T-cell (primary cell): ENCODE results near the gene UBA52. TPM values are rescaled to one million over a fixed set of nuclear protein-coding genes. Genes with fewer than 3 reads are reported as not detected.
A peak's percentile ranks its signal among the peaks of the same experiment; 100 is the strongest.
"Not testable (repeated sequence)": the region's sequence is repeated elsewhere in the genome, so short reads cannot be mapped to it uniquely, and the experiment has no call there.

Source experiments
- ATAC-seq, 4 experiments: fragments of 200-7000 bp in 3 of 4; fragments of 150-1000 bp in 1 of 4; cut with Tn5 transposase; replicated peaks in 1 of 4; 1 replicate in 3 of 4; 2 replicates in 1 of 4; pipeline ENCODE4 v1.10.0; 2021; ENCODE audit warnings: moderate library complexity in 3 of 4, mild to moderate bottlenecking in 2 of 4, moderate number of reproducible peaks in 1 of 4
- CTCF ChIA-PET, 2 donors: fragments of 300-600 bp; sonication (Branson Sonifier 250); formaldehyde crosslinking; loops; one replicate each; lab custom pipeline; 2022; ENCODE audit warnings: antibody characterized with exemption in 2 of 2; lab: Charles Lee
- POLR2A ChIA-PET, 2 donors: fragments of 300-600 bp; sonication (Branson Sonifier 250); formaldehyde crosslinking; loops; one replicate each; lab custom pipeline; 2022; ENCODE audit warnings: antibody characterized with exemption in 2 of 2; lab: Charles Lee
- DNase-seq, 35 experiments: peaks; one replicate each; pipeline versions ENCODE4 v3.0.0 to v3.0.0-alpha.2; 2013 to 2023
- H3K27ac ChIP-seq: one replicate; pipeline ENCODE4 v1.5.1; 2013; ENCODE audit warnings: low read length
- H3K27me3 ChIP-seq, 2 experiments: replicated peaks in 1 of 2; 1 replicate in 1 of 2; 2 replicates in 1 of 2; pipeline versions ENCODE4 v1.6.1 to v1.7.0; 2013; ENCODE audit warnings: low read length in 1 of 2, mixed read lengths in 1 of 2; ENCODE audit not compliant: control insufficient read depth in 2 of 2, insufficient read depth in 2 of 2; ENCODE audit errors: extremely low read depth in 1 of 2
- H3K36me3 ChIP-seq, 2 donors: 1 replicate in 1 of 2; 2 replicates in 1 of 2; pipeline versions ENCODE4 v1.6.1 to v1.7.0; 2013; ENCODE audit warnings: low read length in 1 of 2; ENCODE audit not compliant: control insufficient read depth in 2 of 2, insufficient read depth in 1 of 2; ENCODE audit errors: extremely low read depth in 1 of 2
- H3K4me1 ChIP-seq, 2 experiments: 1 replicate in 1 of 2; 2 replicates in 1 of 2; pipeline versions ENCODE4 v1.6.1 to v1.7.0; 2013; ENCODE audit warnings: low read length in 2 of 2, mixed read lengths in 1 of 2; ENCODE audit not compliant: insufficient read depth in 2 of 2, control insufficient read depth in 1 of 2; ENCODE audit errors: extremely low read depth in 1 of 2
- H3K4me3 ChIP-seq, 2 donors: 1 replicate in 1 of 2; 2 replicates in 1 of 2; pipeline versions ENCODE4 v1.5.1 to v1.7.0; 2013; ENCODE audit warnings: mild to moderate bottlenecking in 2 of 2, low read length in 1 of 2, moderate library complexity in 1 of 2; ENCODE audit not compliant: control insufficient read depth in 1 of 2; ENCODE audit errors: extremely low read depth in 1 of 2
- H3K9me3 ChIP-seq: 2 replicates; pipeline ENCODE4 v1.7.0; 2013
- H3K27ac Mint-ChIP-seq, 2 donors: one replicate each; pipeline ENCODE4 v1.8.0; 2020 to 2021; ENCODE audit warnings: mild to moderate bottlenecking in 2 of 2, mixed read lengths in 2 of 2
- H3K27me3 Mint-ChIP-seq, 2 donors: one replicate each; pipeline ENCODE4 v1.8.0; 2021 to 2022; ENCODE audit warnings: mixed read lengths in 2 of 2
- H3K36me3 Mint-ChIP-seq: one replicate; pipeline ENCODE4 v1.8.0; 2021; ENCODE audit warnings: mixed read lengths
- H3K4me1 Mint-ChIP-seq, 3 donors: one replicate each; pipeline ENCODE4 v1.8.0; 2020 to 2022; ENCODE audit warnings: mixed read lengths in 3 of 3, mild to moderate bottlenecking in 1 of 3
- H3K4me3 Mint-ChIP-seq, 3 donors: one replicate each; pipeline ENCODE4 v1.8.0; 2020 to 2022; ENCODE audit warnings: mild to moderate bottlenecking in 3 of 3, mixed read lengths in 3 of 3, moderate library complexity in 3 of 3
- H3K9me3 Mint-ChIP-seq, 3 donors: one replicate each; pipeline ENCODE4 v1.8.0; 2020 to 2022; ENCODE audit warnings: mixed read lengths in 3 of 3
- whole genome bisulfite sequencing: methylation state at CpG from one replicate; pipeline ENCODE4 v1.1.5; 2013; ENCODE audit warnings: missing lambda C conversion rate; ENCODE audit not compliant: insufficient coverage; 5-methylcytosine and 5-hydroxymethylcytosine counted together
- total RNA-seq, 35 experiments: library from RNA in 6 of 35; stranded (reverse) in 6 of 35; fragments of 120-200 nt in 1 of 35; gene quantifications; one replicate each; pipeline versions ENCODE4 v1.2.1 to v1.2.4 and lab custom pipeline; 2013 to 2026

The UBA52 gene
- total RNA-seq (1,000 to 10,000 TPM; 1,917 to 2,053 (median 1,972) TPM), total RNA-seq (lab: John Stamatoyannopoulos, UW) (529 to 889 (median 676) reads per million in 29 experiments)
- total RNA-seq (2013): 1,856 TPM

DNA sequence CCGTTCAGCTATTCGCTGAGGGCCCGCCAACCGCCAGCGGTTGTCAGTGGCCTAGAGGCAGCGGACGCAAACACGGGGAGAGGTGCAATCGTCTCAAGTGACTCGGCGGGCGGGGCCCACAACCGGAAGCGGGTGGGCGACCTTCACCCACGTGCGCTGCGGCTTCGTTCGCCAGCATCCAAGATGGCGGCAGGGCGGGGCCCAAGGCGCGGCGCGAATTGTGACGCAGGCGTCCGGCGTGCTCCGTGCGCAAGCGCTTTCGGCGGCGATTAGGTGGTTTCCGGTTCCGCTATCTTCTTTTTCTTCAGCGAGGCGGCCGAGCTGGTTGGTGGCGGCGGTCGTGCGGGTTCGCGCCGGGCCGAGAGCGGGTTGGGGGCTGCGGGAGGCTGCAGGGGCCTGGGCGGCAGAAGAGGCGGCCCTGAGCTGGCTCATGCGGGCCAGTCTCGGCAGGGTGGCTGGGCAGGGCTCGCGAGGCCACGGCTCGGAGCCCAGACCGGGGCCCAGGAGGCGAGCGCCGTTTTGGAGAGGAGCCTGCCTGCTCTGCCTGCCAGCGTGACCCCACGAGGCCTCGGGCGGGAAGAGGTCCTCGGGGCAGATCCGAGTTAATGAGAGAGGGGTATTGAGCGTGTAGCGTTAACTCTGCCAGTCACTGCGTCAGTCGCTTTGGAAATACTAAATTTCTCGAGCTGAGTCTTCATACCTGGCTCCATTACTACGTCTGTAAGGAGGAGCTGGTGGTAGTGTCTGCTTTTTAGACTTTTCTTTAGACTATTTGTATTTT, at the start of gene UBA52:
UBA52 (plus strand) TSS at position 294 of the 781 bp plus-strand sequence. CDS start 1,444 bp downstream, outside the sequence.
- Mint-ChIP-seq H3K27me3 (no peaks in the 10 kb centered on the region), H3K27ac (peak within 1 kb of the TSS; percentile 92 to 94), H3K4me3 (peak within 1 kb of the TSS; percentile 85 to 94 (median 93)), H3K4me1 (peaks cover 20 to 23% (median 23%) of the 10 kb centered on the region in 3 donors), H3K9me3 (no peaks in the 10 kb centered on the region), H3K36me3 (peaks cover 30% of the 10 kb centered on the region)
- Histone ChIP-seq H3K27ac (peak within 1 kb of the TSS; percentile 86), H3K4me3 (peak within 1 kb of the TSS; percentile 90 to 96), H3K9me3 (no peaks in the 10 kb centered on the region), H3K4me1 (peaks cover 11 to 27% of the 10 kb centered on the region in 2 experiments), H3K27me3 (no peaks in the 10 kb centered on the region), H3K36me3 (peaks cover 20 to 59% of the 10 kb centered on the region in 2 donors)
- WGBS: under 1% methylated on average over 73 of the region's 75 CpGs
- ChIA-PET POLR2A (interaction anchor here (0.8 to 1.8 kb wide), 4 partner anchors 14 to 51 kb away, joined by 3 to 21 read pairs (median 11); partner anchors contain the start of genes KXD1 (in 2 of the 2) and ELL (in 1 of the 2)), CTCF (interaction anchor here (0.5 to 2.1 kb wide), 10 partner anchors 9 to 348 kb away, joined by 3 to 24 read pairs (median 6); partner anchors contain the start of genes COPE (in 1 of the 2), DDX49 (in 1 of the 2), ELL (in 1 of the 2) and FKBP8 (in 1 of the 2))
- peak; percentile 95 to 100 (median 98) for DNase-seq
- peak; percentile 94 to 96 (median 95) for ATAC-seq

DNA sequence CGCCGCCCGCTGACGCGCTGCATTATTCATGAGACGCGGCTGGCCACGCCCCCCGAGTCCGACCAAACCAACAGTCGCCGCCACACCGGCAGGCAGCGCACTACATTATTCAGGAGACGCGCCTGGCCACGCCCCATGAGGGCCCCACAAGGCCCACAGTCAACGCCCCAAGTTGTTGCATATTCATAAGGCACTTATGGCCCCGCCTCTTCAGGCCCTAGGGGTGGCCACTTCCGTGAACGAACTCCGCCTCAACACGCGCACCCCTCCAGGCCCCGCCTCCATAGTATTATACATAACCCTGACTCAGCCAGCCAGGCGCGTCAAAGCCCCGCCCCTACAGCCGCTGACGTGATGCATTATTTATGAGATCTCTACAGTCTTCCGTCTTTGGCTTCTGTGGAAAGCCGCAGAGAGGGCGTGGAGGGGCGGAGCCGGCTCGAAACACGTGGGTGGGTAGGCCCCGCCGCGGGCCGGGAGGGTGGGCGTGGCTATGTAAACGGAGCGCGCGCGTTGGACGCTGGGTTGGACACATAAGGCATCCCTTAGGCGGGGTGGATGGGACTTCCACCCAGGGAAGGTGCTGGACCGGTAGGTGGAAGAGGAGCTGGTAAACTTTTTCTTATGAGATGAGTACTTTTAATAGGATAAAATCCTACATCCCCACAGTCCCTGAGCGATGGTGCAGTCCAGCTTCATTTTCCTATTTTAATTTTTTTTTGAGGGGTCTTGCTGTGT, 49.4 kb upstream of the UBA52 start:
- H3K27me3 ChIP-seq: no peaks in the 10 kb centered on the region
- no peaks in the 10 kb centered on the region for H3K9me3 ChIP-seq
- H3K27me3 Mint-ChIP-seq: no peaks in the 10 kb centered on the region
- WGBS: under 1% methylated on average over 39 of the region's 51 CpGs
- DNase-seq: peak; percentile 100
- peak; percentile 86 to 89 (median 88) for ATAC-seq
- ChIA-PET POLR2A (interaction anchor here (0.6 to 1.8 kb wide), 6 partner anchors 26 to 1889 kb away, joined by 3 to 21 read pairs (median 3); partner anchors contain the start of genes COPE (in 1 of the 2), DDX49 (in 1 of the 2), JUND (in 1 of the 2) and UBA52 (in 1 of the 2)), CTCF (interaction anchor here in 1 of 2 donors (0.7 to 3.7 kb wide), 8 partner anchors 13 to 308 kb away, joined by 3 to 23 read pairs (median 6); partner anchors contain the start of genes KXD1 and UBA52)
- no peaks in the 10 kb centered on the region for H3K36me3 Mint-ChIP-seq
- peaks cover 6 to 43% of the 10 kb centered on the region in 2 experiments for H3K4me1 ChIP-seq
- H3K4me3 Mint-ChIP-seq: peak overlapping the region; percentile 91 to 95 (median 92)
- peak overlapping the region; percentile 23 to 87 for H3K4me3 ChIP-seq
- H3K27ac Mint-ChIP-seq: peak overlapping the region; percentile 93 to 96
- H3K4me1 Mint-ChIP-seq: peaks cover 15 to 31% (median 25%) of the 10 kb centered on the region in 3 donors
- peak overlapping the region; percentile 89 for H3K27ac ChIP-seq
- H3K9me3 Mint-ChIP-seq: no peaks in the 10 kb centered on the region
- H3K36me3 ChIP-seq: peaks cover 0 to 3% of the 10 kb centered on the region in 2 donors

DNA sequence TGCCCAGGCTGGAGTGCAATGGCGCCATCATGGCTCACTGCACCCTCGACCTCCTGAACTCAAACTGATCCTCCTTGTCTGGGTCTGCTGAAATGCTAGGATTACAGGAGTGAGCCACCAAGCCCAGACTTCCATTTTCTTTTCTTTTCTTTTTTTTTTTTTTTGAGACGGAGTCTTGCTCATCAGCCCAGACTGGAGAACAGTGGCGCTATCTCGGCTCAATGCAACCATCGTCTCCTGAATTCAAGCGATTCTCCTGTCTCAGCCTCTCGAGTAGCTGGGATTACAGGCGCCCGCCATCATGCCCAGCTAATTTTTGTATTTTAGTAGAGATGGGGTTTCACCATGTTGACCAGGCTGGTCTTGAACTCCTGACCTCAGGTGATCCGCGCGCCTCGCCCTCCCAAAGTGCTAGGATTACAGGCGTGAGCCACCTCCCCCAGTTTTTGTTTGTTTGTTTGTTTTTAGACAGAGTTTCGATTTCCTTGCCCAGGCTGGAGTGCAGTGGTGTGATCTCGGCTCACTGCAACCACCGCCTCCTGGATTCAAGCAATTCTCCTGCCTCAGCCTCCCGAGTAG, 48.7 kb upstream of the UBA52 start:
- ATAC-seq, H3K9me3 ChIP-seq, DNase-seq, H3K36me3 ChIP-seq, H3K27me3 ChIP-seq, H3K27me3 Mint-ChIP-seq, H3K36me3 Mint-ChIP-seq, H3K9me3 Mint-ChIP-seq: not testable (repeated sequence)
- CTCF ChIA-PET: interaction anchor here in 1 of 2 donors (0.7 to 1.7 kb wide), 4 partner anchors 34 to 309 kb away, joined by 3 to 11 read pairs (median 6); partner anchors contain the start of genes KXD1 and UBA52
- H3K4me1 Mint-ChIP-seq: peaks cover 15 to 25% (median 21%) of the 10 kb centered on the region in 3 donors
- H3K4me3 Mint-ChIP-seq: peak overlapping the region in 2 of 3 donors; percentile 91 to 95
- 68% methylated on average over 10 of the region's 19 CpGs for WGBS
- peaks cover 6 to 37% of the 10 kb centered on the region in 2 experiments for H3K4me1 ChIP-seq
- POLR2A ChIA-PET: interaction anchor here (0.6 to 1.8 kb wide), 3 partner anchors 31 to 1888 kb away, joined by 4 to 21 read pairs (median 6); partner anchors contain the start of gene UBA52 (in 1 of the 2)
- peak overlapping the region; percentile 93 to 96 for H3K27ac Mint-ChIP-seq
- H3K27ac ChIP-seq: peak overlapping the region; percentile 89
- H3K4me3 ChIP-seq: peak overlapping the region; percentile 23

DNA sequence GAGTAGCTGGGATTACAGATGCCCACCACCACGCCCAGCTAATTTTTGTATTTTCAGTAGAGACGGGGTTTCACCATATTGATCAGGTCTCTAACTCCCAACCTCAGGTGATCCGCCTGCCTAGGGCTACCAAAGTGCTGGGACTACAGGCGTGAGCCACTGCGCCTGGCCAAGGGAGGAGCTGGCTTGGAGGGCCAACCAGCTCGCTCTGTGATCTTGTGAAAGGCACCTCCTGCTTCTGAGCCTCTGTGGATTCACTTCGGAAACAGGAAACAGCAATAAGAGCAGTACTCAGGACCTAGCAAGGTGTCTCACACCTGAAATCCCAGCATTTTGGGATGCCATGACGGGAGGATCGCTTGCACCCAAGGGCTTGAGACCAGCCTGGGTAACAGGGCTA, 47.8 kb upstream of the UBA52 start:
- H3K36me3 ChIP-seq: peaks cover 0 to 3% of the 10 kb centered on the region in 2 donors
- H3K27ac ChIP-seq: no peak overlapping the region
- peak overlapping the region in 1 of 3 donors; percentile 91 for H3K4me3 Mint-ChIP-seq
- H3K9me3 ChIP-seq: no peaks in the 10 kb centered on the region
- H3K27me3 Mint-ChIP-seq: no peaks in the 10 kb centered on the region
- ChIA-PET POLR2A (no interaction called here), CTCF (no interaction called here)
- peaks cover 15 to 22% (median 16%) of the 10 kb centered on the region in 3 donors for H3K4me1 Mint-ChIP-seq
- 97% methylated on average over 4 of the region's 9 CpGs for WGBS
- no peak for ATAC-seq
- no peaks in the 10 kb centered on the region for H3K27me3 ChIP-seq
- H3K36me3 Mint-ChIP-seq: no peaks in the 10 kb centered on the region
- DNase-seq: no peak
- no peak overlapping the region for H3K4me3 ChIP-seq
- H3K27ac Mint-ChIP-seq: peak overlapping the region in 1 of 2 donors; percentile 16
- H3K9me3 Mint-ChIP-seq: no peaks in the 10 kb centered on the region
- H3K4me1 ChIP-seq: peaks cover 6 to 30% of the 10 kb centered on the region in 2 experiments

DNA sequence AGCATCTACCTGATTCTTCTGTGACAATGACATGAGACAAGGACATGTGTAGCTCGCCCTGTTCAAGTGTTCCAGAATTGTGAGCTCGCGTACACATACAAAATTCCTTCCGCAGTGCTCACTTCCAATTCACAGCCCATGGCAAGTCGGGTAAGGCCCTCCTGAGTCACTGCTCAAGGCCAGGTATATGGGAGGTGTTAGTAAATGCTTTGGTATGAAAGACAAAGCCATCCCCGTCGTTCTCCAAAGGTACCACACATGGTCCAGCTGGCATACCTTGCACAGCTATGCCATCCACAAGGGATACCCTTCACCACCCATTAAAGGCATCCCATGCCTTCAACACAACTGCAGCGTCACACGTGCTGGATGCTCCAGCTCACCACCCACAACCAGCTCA, 45.3 kb upstream of the UBA52 start:
- ChIA-PET CTCF (interaction anchor here (0.5 to 0.7 kb wide), 2 partner anchors 68 to 936 kb away, joined by 4 to 13 read pairs; no protein-coding TSS in a partner anchor), POLR2A (no interaction called here)
- DNase-seq: peak in 1 of 35 experiments; percentile 1
- Mint-ChIP-seq H3K36me3 (peaks cover 2% of the 10 kb centered on the region), H3K27ac (no peak overlapping the region), H3K9me3 (no peaks in the 10 kb centered on the region), H3K27me3 (no peaks in the 10 kb centered on the region), H3K4me3 (no peak overlapping the region), H3K4me1 (peaks cover 2 to 7% (median 4%) of the 10 kb centered on the region in 3 donors)
- peaks cover 0 to 3% of the 10 kb centered on the region in 2 donors for H3K36me3 ChIP-seq
- peaks cover 0 to 8% of the 10 kb centered on the region in 2 experiments for H3K4me1 ChIP-seq
- WGBS: 91% methylated on average over 5 of the region's 9 CpGs
- no peaks in the 10 kb centered on the region for H3K27me3 ChIP-seq
- no peak overlapping the region for H3K4me3 ChIP-seq
- no peak for ATAC-seq
- H3K27ac ChIP-seq: no peak overlapping the region
- H3K9me3 ChIP-seq: no peaks in the 10 kb centered on the region
